H1 (cell line): ENCODE measurements around the gene EYA2. TPM values are rescaled to one million over a fixed set of nuclear protein-coding genes. Genes with fewer than 3 reads are reported as not detected.

Experiments used
- BRCA1 ChIP-seq: IDR thresholded peaks from 2 replicates; pipeline ENCODE4 v1.6.1; 2012; ENCODE audit warnings: low read depth, low read length, improper control_type of control experiment
- GABPA ChIP-seq: IDR thresholded peaks from 2 replicates; pipeline ENCODE4 v1.6.1; 2011; ENCODE audit warnings: mild to moderate bottlenecking, low read length, moderate library complexity, borderline replicate concordance; ENCODE audit not compliant: insufficient read depth
- KDM1A ChIP-seq: fragments of 200-600, 300-600 bp; sonication (generic); IDR thresholded peaks from 2 replicates; pipeline ENCODE4 v1.7.1; 2016; ENCODE audit warnings: mild to moderate bottlenecking, low read length, borderline replicate concordance
- KDM5A ChIP-seq: fragments of 200-600 bp; IDR thresholded peaks from 2 replicates; pipeline ENCODE4 v1.7.1; 2012; ENCODE audit warnings: mild to moderate bottlenecking, low read length, inconsistent platforms, mixed read lengths
- RBBP5 ChIP-seq: IDR thresholded peaks from 2 replicates; pipeline ENCODE4 v1.7.1; 2012; ENCODE audit warnings: low read depth, mild to moderate bottlenecking, inconsistent platforms, low read length, moderate library complexity, borderline replicate concordance
- SUZ12 ChIP-seq: fragments of 200-600 bp; sonication (generic); IDR thresholded peaks from 2 replicates; pipeline ENCODE4 v1.6.1; 2012; ENCODE audit warnings: mild to moderate bottlenecking, inconsistent platforms, low read length, moderate library complexity, mixed read lengths
- TAF1 ChIP-seq: IDR thresholded peaks from 2 replicates; pipeline ENCODE4 v1.6.1; 2011; ENCODE audit warnings: mild to moderate bottlenecking, low read depth, low read length
- polyA plus RNA-seq, 7 experiments: library from polyadenylated mRNA; depleted of rRNA in 3 of 7; stranded (reverse) in 5 of 7; unstranded in 2 of 7; fragments of >200 nt in 5 of 7; fragments of 200-250 nt in 2 of 7; gene quantifications; 1 replicate in 5 of 7; 2 replicates in 1 of 7; 4 replicates in 1 of 7; pipeline versions ENCODE4 v1.2.1 to v1.2.3, GENCODE V29; 2011 to 2013; ENCODE audit warnings: missing spikeins in 2 of 7, mixed read lengths in 2 of 7
- total RNA-seq: library from RNA; stranded (reverse); fragmentation: NEBNext Ultra II Directional; extraction: Animal tissue kit (Norgen Biotek cat#: 25700); gene quantifications from 2 replicates; pipeline ENCODE4 v1.2.1, GENCODE V29; 2021
- TF ChIP-seq, protein P1 (sequence below), 3 experiments: IDR thresholded peaks; 1 replicate in 2 of 3; 2 replicates in 1 of 3; pipeline versions ENCODE4 v1.5.1 to v1.6.1; 2011; ENCODE audit warnings: low read length in 3 of 3, mild to moderate bottlenecking in 3 of 3, inconsistent platforms in 2 of 3, low read depth in 1 of 3, moderate library complexity in 1 of 3; ENCODE audit not compliant: insufficient read depth in 1 of 3; ENCODE audit errors: control extremely low read depth in 1 of 3

The EYA2 gene
- total and polyA plus RNA-seq, 2 of the 8 experiments (the other 6 are each of a cell fraction or from before 2014, with no cell fraction given), result 1.6 to 1.7 TPM

DNA sequence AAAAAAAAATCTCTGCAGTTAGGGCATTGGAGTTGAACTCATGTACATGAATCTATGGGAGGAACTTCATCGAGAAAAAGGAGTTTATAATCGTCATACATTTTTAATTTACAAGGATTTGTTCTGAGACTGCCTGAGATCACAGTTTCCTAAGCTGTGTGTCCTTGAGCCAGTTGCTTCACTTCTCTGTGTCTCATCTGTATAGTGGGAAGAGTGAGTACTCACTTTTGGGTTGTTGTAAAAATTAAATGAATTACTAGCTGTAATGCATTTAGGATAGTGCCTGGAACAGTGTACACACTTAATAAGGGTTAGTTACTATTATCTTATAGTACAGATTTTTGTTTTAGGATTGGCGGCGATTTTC lies 42.5 kb downstream of the EYA2 start (continued):
- TF ChIP-seq, protein P1, sequence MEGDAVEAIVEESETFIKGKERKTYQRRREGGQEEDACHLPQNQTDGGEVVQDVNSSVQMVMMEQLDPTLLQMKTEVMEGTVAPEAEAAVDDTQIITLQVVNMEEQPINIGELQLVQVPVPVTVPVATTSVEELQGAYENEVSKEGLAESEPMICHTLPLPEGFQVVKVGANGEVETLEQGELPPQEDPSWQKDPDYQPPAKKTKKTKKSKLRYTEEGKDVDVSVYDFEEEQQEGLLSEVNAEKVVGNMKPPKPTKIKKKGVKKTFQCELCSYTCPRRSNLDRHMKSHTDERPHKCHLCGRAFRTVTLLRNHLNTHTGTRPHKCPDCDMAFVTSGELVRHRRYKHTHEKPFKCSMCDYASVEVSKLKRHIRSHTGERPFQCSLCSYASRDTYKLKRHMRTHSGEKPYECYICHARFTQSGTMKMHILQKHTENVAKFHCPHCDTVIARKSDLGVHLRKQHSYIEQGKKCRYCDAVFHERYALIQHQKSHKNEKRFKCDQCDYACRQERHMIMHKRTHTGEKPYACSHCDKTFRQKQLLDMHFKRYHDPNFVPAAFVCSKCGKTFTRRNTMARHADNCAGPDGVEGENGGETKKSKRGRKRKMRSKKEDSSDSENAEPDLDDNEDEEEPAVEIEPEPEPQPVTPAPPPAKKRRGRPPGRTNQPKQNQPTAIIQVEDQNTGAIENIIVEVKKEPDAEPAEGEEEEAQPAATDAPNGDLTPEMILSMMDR (IDR thresholded peaks at IDR 0.05; ENCODE audit: control extremely low read depth in 1 of 3, insufficient read depth in 1 of 3, low read depth in 1 of 3, low read length in 3 of 3), result no peak
- TF ChIP-seq KDM1A (no peak), KDM5A (no peak), TAF1 (no peak), BRCA1 (no peak), RBBP5 (no peak), SUZ12 (no peak), GABPA (no peak)
